ENCODE results near the gene PSMA2.
A peak's percentile ranks its signal among the peaks of the same experiment; 100 is the strongest.

Gene PSMA2

DNA sequence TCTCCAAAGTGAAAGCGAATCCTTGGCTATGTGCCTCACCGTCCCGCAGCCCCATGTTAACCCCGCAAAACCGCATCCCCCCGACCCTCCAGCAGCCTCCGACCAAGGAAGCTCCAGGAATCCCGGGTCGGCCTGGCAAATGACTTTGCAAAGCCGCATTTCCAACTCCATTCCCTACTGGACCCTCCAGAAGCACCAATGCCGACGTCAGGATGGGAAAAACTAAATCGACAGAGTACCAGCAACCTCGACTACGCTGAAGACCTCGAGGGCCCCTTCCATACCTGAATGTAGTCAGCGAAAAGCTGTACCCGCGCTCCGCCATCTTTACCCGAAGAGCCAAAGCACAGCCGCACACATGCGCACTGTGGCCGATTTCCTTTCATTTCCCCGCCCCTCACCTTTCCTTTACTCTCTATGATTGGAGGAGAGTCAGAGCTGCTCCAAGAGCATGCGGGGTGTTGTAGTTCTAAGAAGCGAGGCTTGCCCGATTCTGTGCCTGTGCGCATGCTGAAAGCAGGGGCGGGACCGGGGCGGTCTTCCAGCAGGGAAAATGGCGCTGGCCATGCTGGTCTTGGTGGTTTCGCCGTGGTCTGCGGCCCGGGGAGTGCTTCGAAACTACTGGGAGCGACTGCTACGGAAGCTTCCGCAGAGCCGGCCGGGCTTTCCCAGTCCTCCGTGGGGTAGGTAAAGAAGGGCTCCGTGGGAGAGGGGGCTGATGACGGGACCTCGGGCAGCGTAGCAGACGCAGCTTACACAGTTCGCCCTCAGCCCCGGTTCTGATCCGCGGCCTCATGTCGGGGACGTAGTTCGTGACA lies at the start of gene PSMA2, which contains the start of gene MRPL32:
TSS of gene PSMA2 (minus strand) at position 341 of the 818 bp plus-strand sequence. CDS start at position 325, 16 bp downstream.
TSS of gene MRPL32 (plus strand) at position 543 of the 818 bp plus-strand sequence. CDS start at position 554, 11 bp downstream.
- peak; percentile 98 for DNase-seq

DNA sequence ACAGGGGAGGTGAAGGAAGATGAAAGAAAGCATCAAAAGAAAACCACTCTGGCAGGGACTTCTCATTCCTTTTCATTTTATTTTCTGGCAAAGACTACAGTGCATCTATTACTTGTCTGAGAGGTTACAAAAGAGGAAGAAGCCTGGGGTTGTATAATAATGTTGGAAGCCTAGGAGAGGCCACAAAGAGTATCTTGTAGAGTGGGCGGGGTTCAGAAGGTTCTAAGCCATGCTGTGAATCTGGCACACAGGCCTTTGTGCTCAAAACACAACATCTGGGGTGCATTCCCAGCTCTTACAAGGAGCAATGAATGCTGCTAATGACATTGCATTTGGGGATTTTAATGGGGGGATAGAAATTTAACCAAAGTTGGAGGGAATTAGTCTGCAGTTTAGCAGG lies 49.6 kb upstream of the PSMA2 start:
- DNase-seq = no peak

DNA sequence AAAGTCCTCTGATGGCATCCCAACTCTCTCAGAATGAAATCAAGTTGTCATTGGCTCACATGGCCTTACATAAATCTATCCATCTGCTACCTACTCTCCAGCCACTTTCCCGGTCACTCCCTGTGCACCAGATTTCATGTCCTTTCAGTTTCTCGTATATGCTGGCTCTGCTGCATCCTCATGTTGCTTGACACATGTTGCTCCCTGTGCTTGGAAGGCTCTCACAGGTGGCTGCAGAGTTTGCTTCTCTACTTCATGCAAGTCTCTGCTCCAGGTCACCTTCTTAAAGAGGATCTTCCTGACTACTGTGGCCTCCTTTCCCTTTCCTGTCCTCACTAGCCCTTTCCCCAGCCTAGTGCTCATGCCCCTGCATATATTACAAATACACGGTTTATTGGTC lies 48.5 kb upstream of the PSMA2 start:
- DNase-seq = no peak

DNA sequence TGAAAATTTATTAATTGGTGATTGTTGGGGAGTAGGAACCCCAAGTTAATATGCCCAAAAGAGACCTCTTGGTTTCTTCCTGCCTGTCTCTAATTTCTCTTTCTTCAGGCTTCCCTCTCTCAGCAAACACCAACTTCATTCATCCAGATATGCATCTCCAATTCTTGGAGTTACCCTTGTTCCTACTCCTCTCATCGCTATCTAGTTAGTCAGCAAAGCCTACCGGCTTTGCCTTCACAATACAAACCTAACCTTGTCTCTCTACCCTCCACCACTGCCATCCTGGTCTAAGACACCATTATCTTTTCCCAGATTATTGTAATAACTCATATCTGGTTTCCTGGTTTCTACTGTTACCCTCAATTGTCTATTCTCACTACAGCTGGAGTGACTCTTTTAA lies 48.1 kb upstream of the PSMA2 start:
- DNase-seq = no peak

DNA sequence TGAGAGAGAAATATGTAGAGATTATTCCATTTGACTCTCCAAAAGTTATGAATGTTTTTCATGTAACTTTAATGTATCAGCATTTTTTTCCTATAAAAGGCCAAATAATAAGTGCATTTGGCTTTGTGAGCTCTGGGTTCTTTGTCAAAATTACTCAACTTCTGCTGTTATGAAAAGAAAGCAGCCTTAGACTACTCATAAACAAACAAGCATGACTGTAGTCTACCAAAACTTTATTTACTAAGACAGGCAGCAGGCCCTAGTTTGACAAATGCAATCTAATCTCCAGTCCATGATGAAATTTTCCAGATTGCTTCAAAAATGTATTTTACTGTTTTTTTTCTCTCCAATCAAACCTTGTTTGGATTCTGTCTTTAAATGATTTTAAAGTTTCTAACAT lies 46.5 kb upstream of the PSMA2 start:
- DNase-seq = no peak

DNA sequence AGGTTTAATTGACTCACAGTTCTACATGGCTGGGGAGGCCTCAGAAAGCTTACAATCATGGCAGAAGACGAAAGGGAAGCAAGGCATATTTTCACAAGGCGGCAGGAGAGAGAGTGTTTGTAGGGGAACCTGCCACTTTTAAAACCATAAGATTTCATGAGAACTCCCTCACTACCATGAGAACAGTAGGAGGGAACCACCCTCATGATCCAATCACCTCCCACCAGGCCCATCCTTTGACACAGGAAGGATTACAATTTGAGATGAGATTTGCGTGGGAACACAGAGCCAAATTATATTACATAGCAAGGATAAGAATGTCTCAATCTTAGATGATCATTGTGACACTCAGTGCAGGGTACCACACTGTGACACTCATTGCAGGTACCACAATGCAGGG lies 44.4 kb upstream of the PSMA2 start:
- no peak for DNase-seq

DNA sequence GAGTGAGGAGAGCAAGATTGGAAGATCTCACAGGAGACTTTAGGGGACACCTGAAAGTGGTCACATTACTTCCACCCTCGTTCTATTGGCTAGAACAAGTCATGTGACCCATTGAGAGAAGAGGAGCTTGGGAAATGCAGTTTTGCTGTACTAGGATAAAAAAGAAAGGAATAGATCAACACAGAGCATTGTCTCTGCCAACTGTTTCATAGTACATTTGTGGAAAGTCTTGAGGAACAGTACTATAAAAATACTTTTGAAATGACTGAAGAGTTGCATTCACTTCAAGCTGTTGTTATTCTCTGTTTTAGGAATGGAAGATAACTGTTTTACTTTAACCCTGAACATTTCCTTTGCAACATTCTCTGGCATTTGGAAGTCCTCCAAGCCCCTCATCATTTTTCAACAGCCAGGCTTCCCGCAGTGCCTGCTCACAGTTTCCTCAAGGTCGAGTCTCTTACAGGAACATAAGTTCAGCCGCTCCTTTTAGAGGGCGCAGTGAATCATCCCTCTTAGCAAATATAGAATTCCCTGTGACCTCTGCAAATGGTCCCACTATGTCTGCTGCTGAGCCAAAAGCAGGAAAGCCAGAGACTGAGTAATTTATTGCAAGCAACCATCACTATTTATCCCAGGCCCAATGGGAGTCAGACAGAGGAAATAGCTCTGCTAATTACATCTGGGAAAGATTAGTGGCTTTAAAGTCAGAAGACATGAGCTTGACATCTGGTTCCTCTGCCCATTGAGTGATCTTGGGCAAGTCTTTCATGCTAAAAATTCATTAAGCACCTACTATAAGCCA lies 40.9 kb upstream of the PSMA2 start:
- DNase-seq = no peak

DNA sequence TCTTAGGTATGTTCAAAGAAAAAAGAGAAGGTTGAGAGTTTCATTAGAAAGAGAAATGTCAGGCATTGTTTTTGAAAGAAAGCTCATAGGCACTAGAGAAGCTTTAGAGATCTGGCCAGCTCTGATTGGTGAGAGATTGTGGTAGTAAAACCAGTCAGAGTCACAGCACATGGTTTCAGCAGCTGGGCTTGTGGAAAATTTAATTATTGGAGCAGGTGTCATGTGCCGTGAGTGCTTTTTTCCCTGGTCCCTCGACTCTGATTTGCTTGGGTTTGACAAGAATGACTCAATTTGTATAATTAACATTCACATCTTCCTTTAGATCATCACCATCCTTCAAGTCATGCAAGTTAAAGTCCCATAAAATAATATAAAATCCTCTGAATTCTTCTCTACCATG lies 35.4 kb upstream of the PSMA2 start:
- DNase-seq = no peak

DNA sequence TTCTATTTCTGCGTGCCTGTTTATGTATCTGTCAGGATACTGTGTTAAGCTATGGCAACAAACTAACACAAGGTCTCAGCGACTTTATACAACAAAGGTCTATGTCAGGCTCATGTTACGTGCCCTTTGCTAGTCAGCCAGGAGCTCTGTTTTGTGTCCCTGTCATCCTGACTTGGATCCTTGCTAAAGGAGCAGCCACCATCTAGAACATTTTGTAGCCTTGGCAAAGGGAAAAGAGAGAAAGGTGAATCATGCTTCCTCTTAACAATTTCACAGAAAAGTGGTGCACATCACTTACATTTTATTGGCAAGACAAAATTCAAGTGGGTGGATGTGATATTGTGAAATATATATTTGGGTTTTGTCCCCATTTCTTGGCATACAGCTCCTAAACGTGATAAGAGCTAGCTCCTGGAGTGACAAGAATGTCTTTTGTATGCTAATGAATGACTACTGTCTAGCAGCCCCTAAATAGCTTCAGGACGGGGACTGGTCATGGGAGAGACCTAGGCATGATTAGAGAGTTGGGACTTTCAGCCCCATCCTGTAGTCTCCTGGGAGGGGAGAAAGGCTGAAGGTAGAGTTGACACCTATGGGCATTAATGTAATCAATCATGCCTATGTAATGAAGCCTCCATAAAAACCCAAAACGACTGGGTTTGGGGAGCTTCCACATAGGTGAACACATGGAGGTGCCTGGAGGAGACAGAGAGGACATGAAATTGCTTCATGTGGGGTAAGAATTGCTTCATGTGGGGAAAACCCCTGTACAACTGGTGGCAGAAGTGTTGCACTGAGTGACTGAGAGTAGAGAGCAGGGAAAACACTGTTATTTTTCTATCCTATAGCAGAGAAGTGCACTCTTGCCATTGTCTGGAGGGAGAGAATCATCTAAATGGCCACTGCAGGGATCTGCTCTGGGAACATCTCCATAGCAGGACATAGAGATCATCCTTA lies 33.2 kb upstream of the PSMA2 start:
- DNase-seq = no peak

DNA sequence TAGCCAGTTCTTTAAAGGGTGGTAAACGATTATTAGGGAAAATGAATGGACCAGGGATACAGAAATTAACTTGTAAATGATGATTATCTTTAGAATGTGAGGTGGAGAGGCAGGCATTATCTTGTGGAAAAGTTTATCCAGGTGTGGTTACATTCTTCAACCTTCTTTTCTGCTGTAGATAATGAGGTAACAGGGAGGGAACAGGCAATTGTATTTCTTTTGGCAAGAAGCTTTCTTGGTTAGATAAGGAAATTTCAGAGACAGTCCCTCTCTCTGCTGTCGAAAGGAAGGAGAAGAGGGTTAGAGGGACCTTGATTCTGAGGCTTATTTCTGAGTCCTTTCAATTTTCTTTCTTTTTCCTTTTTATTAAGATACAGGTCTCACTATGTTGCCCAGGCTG lies 32.3 kb upstream of the PSMA2 start:
- DNase-seq = no peak

DNA sequence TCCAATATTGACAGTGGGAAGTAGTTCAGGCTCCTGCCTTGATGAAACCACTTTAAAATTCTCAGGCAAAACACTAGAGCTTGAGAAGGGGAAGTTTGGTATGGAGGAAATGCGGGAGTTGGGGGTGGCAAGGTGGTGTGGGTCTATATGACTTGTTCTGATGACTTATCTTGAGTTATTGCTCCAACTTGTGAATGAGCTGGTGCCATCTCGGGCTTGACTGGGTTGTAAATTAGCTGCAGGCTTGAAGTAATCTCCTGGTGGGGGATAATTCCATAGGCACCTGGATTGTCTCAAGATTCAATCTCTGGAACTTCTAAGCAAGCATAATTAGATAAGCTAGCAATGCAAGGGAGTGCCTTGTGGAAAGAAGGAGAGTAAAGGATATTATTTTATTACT lies 29.2 kb upstream of the PSMA2 start:
- no peak for DNase-seq

DNA sequence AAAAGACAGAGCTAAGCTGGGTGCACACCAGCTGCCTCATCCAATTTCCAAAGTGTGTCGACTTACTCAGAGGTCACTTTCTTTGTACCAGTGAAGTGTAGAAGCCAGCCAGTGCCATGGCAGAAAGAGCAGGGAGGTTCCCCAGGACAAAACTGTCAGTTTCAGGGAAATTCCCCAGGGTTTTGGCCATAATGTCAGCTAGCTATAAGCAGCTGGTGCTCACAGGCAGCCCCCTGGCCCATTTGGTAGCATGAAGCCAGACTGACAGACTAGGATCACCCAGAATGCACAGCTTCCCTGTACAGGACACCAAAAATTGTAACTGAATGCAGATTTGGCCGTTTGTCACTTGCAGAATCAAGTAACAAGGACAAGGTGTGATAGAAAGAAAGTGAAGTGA lies 28.8 kb upstream of the PSMA2 start:
- DNase-seq = no peak

DNA sequence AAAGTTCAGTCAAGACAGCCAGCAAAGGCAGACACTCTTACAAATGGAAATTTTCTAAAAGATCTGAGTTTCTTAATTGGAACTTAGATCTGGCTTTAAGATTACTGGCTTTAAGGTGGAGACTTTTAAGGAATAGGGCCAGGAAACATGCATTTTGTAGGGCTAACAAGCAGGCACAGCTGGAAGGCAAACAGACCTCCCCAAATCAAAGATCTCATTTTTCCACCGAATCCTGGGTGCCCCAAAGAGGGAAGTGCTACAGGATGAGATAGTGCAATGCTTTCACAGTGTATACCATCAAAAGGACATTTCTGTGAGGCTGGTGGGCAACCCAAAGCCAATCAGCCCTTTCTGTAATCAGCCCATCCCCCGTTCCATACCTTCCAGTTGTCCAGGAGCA lies 27.6 kb upstream of the PSMA2 start:
- DNase-seq = no peak

DNA sequence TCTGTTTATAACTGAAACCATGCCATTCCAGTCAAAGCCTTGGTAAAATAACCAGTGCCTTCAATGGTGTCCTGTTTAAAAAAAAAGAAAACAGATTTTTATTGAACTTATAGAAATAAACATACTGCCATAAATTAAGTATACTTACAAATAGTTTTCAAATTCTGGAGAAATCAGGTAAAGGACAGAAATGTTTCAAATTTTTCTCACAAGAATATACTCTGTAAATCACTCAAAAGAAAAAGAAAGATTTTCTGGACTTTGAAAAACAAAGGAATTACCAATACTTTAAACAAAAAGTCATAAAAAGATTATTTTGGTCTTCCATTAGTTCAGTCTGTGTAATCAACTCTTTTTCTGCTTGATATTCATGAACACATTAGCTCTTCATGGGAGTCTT lies 24.1 kb upstream of the PSMA2 start:
- DNase-seq = no peak

DNA sequence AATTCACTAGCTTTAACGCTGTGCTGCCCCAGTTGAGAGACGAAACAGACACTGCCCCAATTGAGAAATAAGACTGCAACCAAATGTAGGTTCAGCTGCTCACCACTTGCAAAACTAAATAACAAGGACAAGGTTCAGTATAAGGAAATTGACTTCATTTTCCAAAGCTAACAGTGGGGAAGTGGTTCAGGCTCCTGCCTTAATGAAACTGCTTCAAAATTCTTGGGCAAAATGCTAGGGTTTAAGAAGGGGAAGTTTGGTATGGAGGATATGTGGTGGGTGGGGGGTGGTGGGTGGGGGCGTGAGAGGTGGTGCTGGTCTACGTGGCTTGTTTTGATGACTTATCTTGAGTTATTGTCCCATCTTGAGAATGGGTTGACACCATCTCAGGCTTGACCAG lies 22.0 kb upstream of the PSMA2 start:
- DNase-seq = no peak

DNA sequence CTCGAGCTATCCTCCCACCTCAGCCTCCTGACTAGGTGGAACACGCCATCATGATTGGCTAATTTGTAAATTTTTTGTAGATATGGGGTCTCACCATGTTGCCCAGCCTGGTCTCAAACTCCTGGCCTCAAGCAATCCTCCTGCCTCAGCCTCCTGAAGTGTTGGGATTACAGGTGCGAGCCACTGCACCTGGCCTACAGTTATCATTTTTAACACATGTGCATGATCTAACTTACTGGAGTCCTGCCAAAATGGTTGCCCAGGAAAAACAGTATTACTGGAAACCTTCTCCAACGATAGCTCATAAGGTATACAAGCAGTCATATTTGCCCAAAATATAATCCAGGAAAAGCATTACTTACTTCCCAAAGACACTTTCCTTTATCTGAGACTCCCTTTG lies 20.4 kb upstream of the PSMA2 start:
- no peak for DNase-seq

DNA sequence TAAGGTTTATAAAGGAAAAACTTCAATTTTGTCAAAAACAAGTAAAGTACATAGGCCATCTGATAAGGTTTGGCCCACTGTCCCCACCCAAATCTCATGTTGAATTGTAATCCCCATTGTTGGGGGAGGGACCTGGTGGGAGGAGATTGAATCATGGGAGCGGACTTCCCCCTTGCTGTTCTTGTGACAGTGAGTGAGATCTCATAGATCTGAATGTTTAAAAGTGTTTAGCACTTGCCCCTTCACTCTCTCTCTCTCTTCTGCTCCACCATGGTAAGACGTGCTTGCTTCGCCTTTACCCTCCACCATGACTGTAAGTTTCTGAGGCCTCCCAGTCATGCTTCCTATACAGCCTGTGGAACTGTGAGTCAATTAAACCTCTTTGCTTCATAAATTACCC lies 18.4 kb upstream of the PSMA2 start:
- no peak for DNase-seq

DNA sequence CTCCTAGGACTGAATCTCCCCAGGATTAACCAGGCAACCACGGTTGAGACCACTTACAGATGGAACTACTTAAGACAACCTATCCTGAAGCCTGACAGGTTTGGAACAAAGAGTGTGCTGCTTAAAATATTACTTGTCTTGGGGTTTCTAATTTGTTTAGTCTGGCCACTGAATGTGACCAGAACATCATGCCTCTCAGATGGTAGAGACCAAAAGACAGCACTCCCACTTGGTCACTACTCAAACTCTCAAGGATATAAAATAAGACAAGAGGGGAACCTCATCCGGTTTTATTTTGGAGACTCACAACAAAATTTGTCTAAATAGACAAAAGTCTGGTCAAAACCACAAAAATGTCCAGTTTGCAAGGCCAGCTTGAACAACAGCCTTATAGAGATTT lies 15.5 kb upstream of the PSMA2 start:
- no peak for DNase-seq

DNA sequence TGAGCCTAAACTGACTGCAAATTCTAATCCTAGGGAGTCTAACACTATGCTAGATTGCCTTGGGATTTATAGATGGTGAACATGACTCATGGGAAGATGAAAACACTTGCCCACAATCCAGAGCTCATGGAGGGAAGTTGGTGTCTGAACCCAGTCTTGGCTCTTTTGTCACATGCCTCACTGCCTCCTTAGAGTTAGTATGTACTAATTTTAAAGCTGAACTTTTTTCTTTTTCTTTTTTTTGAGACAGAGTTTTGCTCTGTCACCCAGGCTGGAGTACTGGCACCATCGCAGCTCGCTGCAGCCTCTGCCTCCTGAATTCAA lies 14.6 kb upstream of the PSMA2 start:
- no peak for DNase-seq

DNA sequence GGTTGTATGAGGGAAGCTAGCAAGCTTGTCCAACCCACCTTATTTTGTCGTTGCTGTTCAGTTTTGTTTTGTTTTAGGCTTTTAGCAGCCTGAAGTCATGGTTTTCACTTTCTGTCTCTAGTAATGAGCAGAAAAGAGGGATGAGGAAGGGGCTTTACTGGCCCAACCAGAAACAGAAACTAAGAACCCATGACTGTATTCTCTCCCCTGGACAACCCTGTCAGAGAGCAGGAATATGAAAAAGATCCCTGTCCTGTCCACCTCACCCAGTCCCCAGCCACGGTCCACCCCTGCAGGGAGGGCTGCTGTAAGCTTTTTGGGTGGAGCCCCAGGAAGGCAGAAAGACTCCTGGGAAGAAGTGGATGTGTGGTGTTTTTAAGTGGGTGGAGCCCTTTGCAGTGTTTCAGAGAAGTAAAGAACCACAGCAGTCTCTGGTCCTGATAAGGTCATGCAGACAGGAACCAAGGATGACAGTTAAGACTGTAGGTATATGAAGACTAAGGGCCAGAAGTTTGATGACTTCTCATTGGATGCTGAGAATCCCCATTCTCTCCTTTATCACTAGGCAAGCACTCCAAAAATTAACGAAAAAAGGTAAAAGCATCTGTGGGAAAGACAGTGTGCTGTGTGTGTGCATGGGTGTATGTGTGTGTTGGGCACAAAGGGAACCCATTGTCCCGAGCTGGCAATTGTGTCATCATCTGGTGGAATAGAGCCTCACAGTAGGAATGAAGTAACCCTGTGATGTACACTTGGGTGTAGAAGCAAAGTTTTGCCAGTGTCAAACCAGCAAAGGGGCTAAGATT lies 14.1 kb upstream of the PSMA2 start:
- DNase-seq = no peak

DNA sequence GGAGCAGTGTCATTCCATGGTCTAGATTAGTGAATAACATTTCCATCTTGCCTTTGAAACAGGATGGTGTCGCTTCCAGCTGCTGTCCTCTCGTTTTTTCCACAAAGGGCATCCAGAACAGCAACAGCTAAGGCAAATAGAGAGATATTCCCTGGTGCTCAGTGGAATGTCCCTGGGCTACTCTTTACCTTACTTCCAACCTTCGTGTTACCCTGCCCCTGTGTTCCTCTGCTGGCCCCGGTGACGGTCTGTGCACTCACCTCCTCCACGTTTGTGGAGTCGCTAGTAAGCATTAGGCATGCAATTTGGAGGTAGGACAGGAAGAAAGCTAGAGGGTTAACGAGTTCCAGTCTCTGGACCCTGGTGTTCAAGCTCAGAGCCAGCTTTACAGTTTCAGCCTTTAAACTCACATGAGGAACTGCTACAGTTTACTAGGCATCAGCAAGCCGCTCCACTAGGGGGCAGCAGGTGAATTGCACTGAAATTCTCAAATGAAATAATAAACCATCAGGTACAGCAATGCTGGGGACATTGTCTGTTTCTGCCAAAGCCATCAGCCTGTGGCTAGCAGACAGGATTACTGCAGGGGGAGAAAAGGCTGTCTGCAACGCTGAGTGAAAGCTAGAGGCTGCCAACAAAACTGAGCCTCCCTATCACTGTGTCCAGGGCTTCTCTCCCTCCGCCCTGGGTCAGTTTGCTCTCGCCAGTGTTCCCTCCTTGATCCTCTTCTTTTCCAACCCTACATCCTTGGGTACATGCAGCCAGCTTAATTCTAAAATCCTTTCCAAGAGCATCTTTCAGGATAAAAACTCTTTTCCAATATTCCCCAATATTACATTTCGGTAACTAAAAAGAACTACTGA lies 9.2 kb upstream of the PSMA2 start:
- DNase-seq = peak; percentile 17
